Skeletal muscle tissue (tissue), 4 donors: ENCODE measurements around the gene IGSF8. TPM values are rescaled to one million over a fixed set of nuclear protein-coding genes. Genes with fewer than 3 reads are reported as not detected.
"Not testable (repeated sequence)": the region's sequence is repeated elsewhere in the genome, so short reads cannot be mapped to it uniquely, and the experiment has no call there.

ENCODE experiments used
- H3K27ac ChIP-seq: one replicate; pipeline ENCODE4 v1.7.0; 2013; ENCODE audit warnings: mild to moderate bottlenecking, low read depth, low read length, inconsistent platforms
- H3K27me3 ChIP-seq, 3 donors: one replicate each; pipeline ENCODE4 v1.7.0; 2013; ENCODE audit warnings: low read length in 3 of 3; ENCODE audit not compliant: control insufficient read depth in 3 of 3, insufficient read depth in 3 of 3
- H3K36me3 ChIP-seq, 3 donors: one replicate each; pipeline ENCODE4 v1.7.0; 2013; ENCODE audit warnings: low read length in 3 of 3; ENCODE audit not compliant: control insufficient read depth in 3 of 3, insufficient read depth in 3 of 3
- H3K4me1 ChIP-seq, 3 donors: one replicate each; pipeline ENCODE4 v1.7.0; 2013; ENCODE audit warnings: low read length in 3 of 3, mild to moderate bottlenecking in 3 of 3; ENCODE audit not compliant: control insufficient read depth in 3 of 3, insufficient read depth in 3 of 3
- H3K4me3 ChIP-seq, 3 donors: one replicate each; pipeline ENCODE4 v1.7.0; 2013; ENCODE audit warnings: low read length in 3 of 3
- H3K9ac ChIP-seq, 3 donors: one replicate each; pipeline ENCODE4 v1.7.0; 2013; ENCODE audit warnings: low read length in 3 of 3, mild to moderate bottlenecking in 3 of 3, moderate library complexity in 2 of 3, low read depth in 1 of 3
- H3K9me3 ChIP-seq, 3 donors: one replicate each; pipeline ENCODE4 v1.7.0; 2013; ENCODE audit warnings: low read length in 3 of 3; ENCODE audit not compliant: control insufficient read depth in 3 of 3
- total RNA-seq: library from RNA; depleted of rRNA; stranded (reverse); fragments of >200 nt; gene quantifications from one replicate; pipeline ENCODE4 v1.2.3, GENCODE V29; 2014
- donor health status: Osteomylitis.

Gene IGSF8
- total RNA-seq, 1 donor from 2014 or later, result 11.5 TPM

DNA sequence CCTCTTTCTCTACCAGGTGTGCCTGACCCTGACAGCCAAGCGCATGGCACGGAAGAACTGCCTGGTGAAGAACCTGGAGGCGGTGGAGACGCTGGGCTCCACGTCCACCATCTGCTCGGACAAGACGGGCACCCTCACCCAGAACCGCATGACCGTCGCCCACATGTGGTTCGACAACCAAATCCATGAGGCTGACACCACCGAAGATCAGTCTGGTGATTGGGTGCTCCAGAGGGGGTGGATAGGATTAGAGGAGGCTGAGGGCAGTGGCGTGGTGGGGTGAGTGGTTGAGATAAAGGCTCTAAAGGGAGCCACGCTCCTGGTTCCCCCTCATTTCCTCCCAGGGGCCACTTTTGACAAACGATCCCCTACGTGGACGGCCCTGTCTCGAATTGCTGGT lies 30.2 kb upstream of the IGSF8 start:
- peaks cover 91 to 96% (median 91%) of the 10 kb centered on the region in 3 donors for H3K4me1 ChIP-seq
- H3K9ac ChIP-seq, result peak overlapping the region; percentile 67 to 81 (median 73)
- no peaks in the 10 kb centered on the region for H3K9me3 ChIP-seq
- H3K27me3 ChIP-seq, result no peaks in the 10 kb centered on the region
- H3K27ac ChIP-seq, result peak overlapping the region; percentile 96
- peak overlapping the region; percentile 30 to 44 (median 39) for H3K4me3 ChIP-seq
- peaks cover 59 to 71% (median 67%) of the 10 kb centered on the region in 3 donors for H3K36me3 ChIP-seq

DNA sequence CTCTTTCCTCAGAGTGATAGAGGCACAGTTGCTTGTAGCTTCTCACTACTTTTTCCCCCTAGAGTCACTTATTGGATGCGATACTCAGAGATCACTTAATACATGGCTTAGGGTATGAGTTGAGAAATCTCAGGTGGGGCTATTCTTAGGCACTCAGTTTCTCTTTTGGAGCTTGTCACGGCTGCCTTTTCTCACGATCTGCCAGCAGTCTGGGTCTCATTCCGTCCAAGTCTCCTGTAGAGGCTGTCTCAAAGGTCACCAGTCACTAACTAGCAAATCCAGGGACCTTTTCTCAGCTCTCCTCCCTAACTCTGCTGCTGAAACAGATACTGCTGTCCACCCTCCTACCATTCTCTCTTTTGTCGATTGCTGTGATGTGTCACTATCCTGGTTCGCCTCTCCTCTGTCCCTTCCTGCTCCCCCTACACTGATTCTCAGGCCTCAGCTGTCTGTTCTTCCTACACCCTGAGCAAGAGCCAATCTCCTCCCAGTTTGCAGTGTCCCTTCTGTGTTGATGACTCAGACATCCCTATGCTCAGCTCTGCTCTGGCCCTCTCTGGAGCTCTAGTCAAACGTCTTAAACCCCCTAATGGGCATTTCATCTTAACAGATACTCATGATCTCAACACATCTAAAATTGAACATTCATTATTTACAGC lies 29.6 kb upstream of the IGSF8 start:
- peaks cover 91 to 96% (median 92%) of the 10 kb centered on the region in 3 donors for H3K4me1 ChIP-seq
- no peaks in the 10 kb centered on the region for H3K27me3 ChIP-seq
- peak overlapping the region; percentile 96 for H3K27ac ChIP-seq
- H3K36me3 ChIP-seq, result peaks cover 58 to 71% (median 68%) of the 10 kb centered on the region in 3 donors
- H3K9ac ChIP-seq, result peak overlapping the region; percentile 67 to 81 (median 73)
- H3K4me3 ChIP-seq, result peak overlapping the region in 2 of 3 donors; percentile 44 to 61
- H3K9me3 ChIP-seq, result no peaks in the 10 kb centered on the region

- Histone ChIP-seq H3K4me3 (peak overlapping the region in 1 of 3 donors; percentile 61), H3K4me1 (peaks cover 90 to 96% (median 90%) of the 10 kb centered on the region in 3 donors), H3K27ac (peak overlapping the region; percentile 96), H3K9ac (peak overlapping the region; percentile 67 to 81 (median 73)), H3K36me3 (peaks cover 58 to 71% (median 66%) of the 10 kb centered on the region in 3 donors), H3K9me3 (no peaks in the 10 kb centered on the region), H3K27me3 (no peaks in the 10 kb centered on the region)
These were observed 29.0 kb upstream of the IGSF8 start for GRCh38 chr1:160127381-160127780.

DNA sequence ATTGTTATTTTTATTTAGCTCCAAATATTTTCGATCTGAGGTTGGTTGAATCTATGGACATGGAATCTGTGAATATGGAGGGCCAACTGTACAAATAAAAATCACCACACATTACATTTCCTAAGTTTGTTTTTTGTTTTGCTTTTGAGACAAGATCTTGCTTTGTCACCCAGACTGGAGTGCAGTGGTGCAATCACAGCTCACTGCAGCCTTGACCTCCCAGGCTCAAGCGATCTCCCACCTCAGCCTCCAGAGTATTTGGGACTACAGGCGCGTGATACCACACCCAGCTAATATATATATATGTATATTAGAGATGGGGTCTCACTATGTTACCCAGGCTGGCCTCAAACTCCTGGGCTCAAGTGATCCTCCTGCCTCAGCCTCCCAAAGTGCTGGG lies 27.9 kb upstream of the IGSF8 start:
- H3K9me3 ChIP-seq, H3K4me3 ChIP-seq, H3K27me3 ChIP-seq: not testable (repeated sequence)
- H3K9ac ChIP-seq, result peak overlapping the region in 1 of 3 donors; percentile 72
- H3K27ac ChIP-seq, result peak overlapping the region; percentile 96
- H3K36me3 ChIP-seq, result peaks cover 66 to 78% (median 73%) of the 10 kb centered on the region in 3 donors
- peaks cover 90 to 96% (median 94%) of the 10 kb centered on the region in 3 donors for H3K4me1 ChIP-seq

DNA sequence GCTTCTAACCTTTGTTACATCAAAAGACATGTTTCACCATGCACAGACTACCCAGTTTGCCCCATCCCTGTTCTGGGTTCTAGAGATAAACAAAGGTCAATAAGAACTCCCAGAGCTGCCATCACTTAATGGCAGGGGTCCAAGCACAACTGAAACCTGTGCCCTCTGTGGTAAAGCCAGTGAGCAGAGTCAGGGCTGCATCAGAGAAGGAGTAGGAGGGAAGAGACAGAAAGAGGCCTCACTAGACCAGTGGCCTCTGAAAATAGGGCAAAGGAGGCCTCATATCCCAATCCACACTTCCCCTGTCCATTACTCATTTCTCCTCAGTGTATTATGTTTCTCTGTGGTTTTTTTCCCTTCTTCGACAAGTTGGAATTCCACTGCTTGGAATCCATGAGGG lies 27.3 kb upstream of the IGSF8 start:
- Histone ChIP-seq H3K36me3 (peaks cover 67 to 79% (median 74%) of the 10 kb centered on the region in 3 donors), H3K4me1 (peaks cover 90 to 96% (median 94%) of the 10 kb centered on the region in 3 donors), H3K27me3 (no peaks in the 10 kb centered on the region), H3K27ac (peak overlapping the region; percentile 96), H3K9me3 (no peaks in the 10 kb centered on the region), H3K4me3 (peak overlapping the region in 1 of 3 donors; percentile 49), H3K9ac (peak overlapping the region in 1 of 3 donors; percentile 72)

DNA sequence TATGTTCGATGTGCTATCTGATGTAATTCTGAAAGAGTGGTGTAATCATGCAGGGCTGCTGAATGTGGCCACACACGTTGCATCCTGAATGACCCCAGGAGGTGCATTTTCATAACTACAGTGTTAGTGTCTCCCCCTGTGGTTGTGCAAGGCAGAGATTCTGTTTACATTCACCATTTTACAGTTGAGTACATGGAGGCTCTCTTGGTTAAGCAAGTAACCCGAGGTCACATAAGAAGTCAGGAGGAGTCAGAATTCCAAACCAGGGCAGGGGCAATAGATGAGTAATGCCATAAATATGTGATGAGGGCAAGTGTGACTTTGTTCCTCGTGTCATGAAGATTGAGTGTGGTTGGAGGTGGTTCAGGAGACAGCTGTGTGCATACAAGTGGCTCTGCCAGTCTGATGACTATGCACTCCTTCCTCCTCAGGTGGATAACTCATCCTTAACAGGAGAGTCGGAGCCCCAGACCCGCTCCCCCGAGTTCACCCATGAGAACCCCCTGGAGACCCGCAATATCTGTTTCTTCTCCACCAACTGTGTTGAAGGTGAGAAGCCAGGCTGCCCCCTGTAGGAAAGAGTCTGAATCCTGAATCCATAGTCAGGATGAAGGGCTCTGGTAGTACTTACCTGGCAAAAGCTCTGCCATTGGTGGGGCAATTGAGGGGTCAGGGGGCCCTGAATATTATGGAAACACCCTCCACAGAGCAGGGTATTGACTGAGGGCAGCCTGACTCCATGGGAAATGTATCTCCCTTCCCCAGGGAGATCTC lies 26.5 kb upstream of the IGSF8 start:
- peak overlapping the region; percentile 96 for H3K27ac ChIP-seq
- no peaks in the 10 kb centered on the region for H3K27me3 ChIP-seq
- peak overlapping the region; percentile 55 to 72 (median 70) for H3K9ac ChIP-seq
- no peaks in the 10 kb centered on the region for H3K9me3 ChIP-seq
- H3K36me3 ChIP-seq, result peaks cover 58 to 71% (median 69%) of the 10 kb centered on the region in 3 donors
- H3K4me3 ChIP-seq, result peak overlapping the region; percentile 35 to 54 (median 45)
- peaks cover 90 to 96% (median 94%) of the 10 kb centered on the region in 3 donors for H3K4me1 ChIP-seq

DNA sequence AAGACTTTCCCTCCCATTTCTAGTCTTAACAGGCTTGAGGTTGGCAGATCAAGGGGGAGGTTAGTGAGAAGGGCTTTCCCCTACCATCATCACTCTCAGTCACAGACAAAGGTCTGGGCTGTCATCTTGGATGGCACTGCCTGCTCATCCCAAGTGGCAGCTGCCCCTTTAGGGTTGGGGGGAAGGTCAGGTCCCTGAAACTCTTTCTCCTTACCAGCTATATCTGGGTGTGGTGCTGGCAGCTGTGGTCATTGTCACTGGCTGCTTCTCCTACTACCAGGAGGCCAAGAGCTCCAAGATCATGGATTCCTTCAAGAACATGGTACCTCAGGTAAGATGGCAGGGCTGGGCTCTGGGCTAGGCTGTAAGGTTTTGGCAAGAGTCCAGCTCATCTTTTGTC lies 25.3 kb upstream of the IGSF8 start:
- Histone ChIP-seq H3K27me3 (no peaks in the 10 kb centered on the region), H3K27ac (peak overlapping the region; percentile 96), H3K9ac (peak overlapping the region; percentile 50 to 70 (median 67)), H3K4me3 (peak overlapping the region; percentile 35 to 54 (median 45)), H3K36me3 (peaks cover 49 to 60% (median 59%) of the 10 kb centered on the region in 3 donors), H3K4me1 (peaks cover 90 to 93% (median 93%) of the 10 kb centered on the region in 3 donors), H3K9me3 (no peaks in the 10 kb centered on the region)

GRCh38 chr1:160122978-160123495 lies 24.6 kb upstream of the IGSF8 start:
- Histone ChIP-seq H3K4me1 (peaks cover 90 to 93% (median 93%) of the 10 kb centered on the region in 3 donors), H3K36me3 (peaks cover 52 to 62% (median 53%) of the 10 kb centered on the region in 3 donors)

DNA sequence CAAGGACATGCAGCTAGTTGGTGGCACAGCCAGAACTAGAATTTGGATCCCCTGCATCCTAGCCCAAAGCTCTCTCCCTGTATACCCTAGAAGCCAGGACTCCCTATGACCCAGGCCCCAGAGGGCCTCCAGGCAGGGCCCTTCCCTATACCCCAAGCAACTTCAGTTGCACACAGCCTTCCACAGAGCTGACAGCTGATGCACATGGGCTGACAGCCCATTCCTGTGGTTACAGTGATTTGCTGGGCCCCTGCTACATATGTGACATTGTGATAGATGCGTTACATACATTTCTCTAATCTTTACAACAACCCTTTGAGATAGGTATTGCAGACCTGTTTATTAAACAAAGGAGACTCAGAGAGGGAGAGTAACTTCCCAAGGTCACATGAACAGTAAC lies 23.0 kb upstream of the IGSF8 start:
- H3K36me3 ChIP-seq, result peaks cover 45 to 65% (median 48%) of the 10 kb centered on the region in 3 donors
- peaks cover 82 to 92% (median 82%) of the 10 kb centered on the region in 3 donors for H3K4me1 ChIP-seq
- H3K9me3 ChIP-seq, result no peaks in the 10 kb centered on the region
- no peaks in the 10 kb centered on the region for H3K27me3 ChIP-seq
- peak overlapping the region in 1 of 3 donors; percentile 1 for H3K4me3 ChIP-seq
- peak overlapping the region; percentile 96 for H3K27ac ChIP-seq
- H3K9ac ChIP-seq, result peak overlapping the region in 1 of 3 donors; percentile 99

More at GRCh38 chr1:160122978-160123495, 24.6 kb upstream of the IGSF8 start:
- H3K9ac ChIP-seq, result peak overlapping the region; percentile 25 to 67 (median 29)
- H3K27ac ChIP-seq, result peak overlapping the region; percentile 96
- H3K4me3 ChIP-seq, result peak overlapping the region in 1 of 3 donors; percentile 35
- H3K9me3 ChIP-seq, result no peaks in the 10 kb centered on the region
- no peaks in the 10 kb centered on the region for H3K27me3 ChIP-seq
